ENCODE measurements around the gene ZNF549.
"Not testable (repeated sequence)": the region's sequence is repeated elsewhere in the genome, so short reads cannot be mapped to it uniquely, and the experiment has no call there.

DNA sequence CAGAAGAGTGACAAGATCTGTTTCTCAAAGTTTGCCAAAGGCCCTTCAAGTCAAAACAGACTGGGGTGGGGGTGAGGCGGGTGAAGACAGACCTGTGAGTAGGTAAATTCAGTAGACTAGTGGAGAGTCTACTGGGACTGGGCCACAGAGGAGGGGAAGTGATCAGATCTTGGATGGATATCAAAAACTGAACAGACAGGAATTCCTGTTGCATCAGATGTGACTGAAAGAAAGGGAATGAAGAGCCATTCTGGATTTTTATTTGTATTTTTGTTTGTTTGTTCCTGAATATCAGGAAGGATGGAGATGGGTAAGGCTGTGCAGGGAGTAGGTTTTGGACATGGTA is 38.9 kb upstream of the ZNF549 start:
- not testable (repeated sequence) for TF ChIP-seq POLR2AphosphoS5 (IDR thresholded peaks at IDR 0.05; ENCODE audit: low read depth, low read length); POLR2A (IDR thresholded peaks at IDR 0.05; ENCODE audit: low read depth, low read length); TAF1 (IDR thresholded peaks at IDR 0.05; ENCODE audit: borderline replicate concordance, low read depth, low read length)
